ENCODE results near the gene ZBTB20.

Gene ZBTB20

GRCh38 chr3:114660124-114660523 is 487.0 kb downstream of the ZBTB20 start:
- no peak for FAIRE-seq

- FAIRE-seq = no peak
These were observed 487.7 kb downstream of the ZBTB20 start for GRCh38 chr3:114659109-114660061.

DNA sequence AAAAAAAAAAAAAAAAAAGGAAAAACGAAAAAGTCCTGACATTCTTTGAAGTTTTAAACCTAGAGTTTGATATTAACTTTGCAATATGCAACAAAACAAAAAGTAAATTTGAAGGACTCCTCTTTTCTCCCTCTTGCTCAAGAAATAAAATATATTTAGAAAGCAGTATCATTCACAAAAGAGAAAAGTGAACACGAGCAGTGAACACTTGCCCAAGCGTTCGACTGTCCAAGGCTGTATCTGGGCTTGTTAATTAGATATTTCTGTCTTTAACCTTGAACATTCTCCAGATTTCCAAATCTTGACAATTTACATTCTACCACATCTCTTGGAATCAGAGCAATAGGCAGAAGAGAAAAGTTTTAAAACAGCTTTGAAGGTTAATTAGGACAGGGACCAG is 495.5 kb downstream of the ZBTB20 start:
- no peak for FAIRE-seq

DNA sequence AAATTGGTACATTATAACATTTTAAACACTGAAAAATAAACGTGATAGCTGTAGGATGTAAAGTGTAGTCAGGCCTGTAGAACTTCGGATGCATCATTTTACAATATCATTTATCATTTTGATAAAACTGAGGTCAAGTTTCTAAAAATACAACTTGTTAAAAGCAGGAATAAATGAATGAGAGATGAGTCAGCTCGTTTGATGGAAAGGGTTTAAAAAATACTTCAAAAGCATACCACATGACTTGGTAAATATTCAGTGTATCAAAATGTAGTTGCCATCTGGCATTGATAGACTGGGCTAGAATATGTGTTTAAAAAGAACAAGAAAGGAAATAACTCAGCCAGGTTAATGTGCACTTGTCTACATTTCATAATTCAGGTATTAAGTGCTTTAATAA is 496.3 kb downstream of the ZBTB20 start:
- FAIRE-seq = no peak

DNA sequence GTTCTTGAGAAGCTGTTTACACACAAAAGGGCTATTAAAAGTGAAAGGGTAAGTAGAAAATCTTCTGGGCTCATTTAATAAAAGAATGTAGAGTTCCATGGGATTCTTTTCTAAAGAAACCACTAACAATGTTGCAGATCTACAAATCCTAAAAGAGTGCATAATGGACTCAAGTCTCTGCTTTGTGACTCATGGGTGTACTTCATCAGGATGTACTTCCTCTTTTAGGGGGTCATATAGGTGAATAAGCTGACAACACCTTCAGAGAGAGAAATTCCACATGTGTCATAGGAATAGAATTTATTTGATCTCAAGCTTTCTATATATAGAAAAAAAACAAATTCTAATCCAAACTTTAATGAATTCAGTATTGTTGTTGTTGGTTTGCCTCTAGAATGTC is 497.8 kb downstream of the ZBTB20 start:
- no peak for FAIRE-seq

GRCh38 chr3:114646526-114646925 is 500.6 kb downstream of the ZBTB20 start:
- no peak for FAIRE-seq

GRCh38 chr3:114645392-114645791 is 501.7 kb downstream of the ZBTB20 start:
- no peak for FAIRE-seq

- FAIRE-seq = no peak
These were observed 502.7 kb downstream of the ZBTB20 start for GRCh38 chr3:114644367-114644766.

- no peak for FAIRE-seq
These were observed 503.9 kb downstream of the ZBTB20 start for GRCh38 chr3:114642951-114643741.

- no peak for FAIRE-seq
These were observed 507.0 kb downstream of the ZBTB20 start for GRCh38 chr3:114640126-114640525.

- no peak for FAIRE-seq
These were observed 507.9 kb downstream of the ZBTB20 start for GRCh38 chr3:114639171-114639570.

GRCh38 chr3:114635878-114636277 is 511.2 kb downstream of the ZBTB20 start:
- FAIRE-seq = no peak

DNA sequence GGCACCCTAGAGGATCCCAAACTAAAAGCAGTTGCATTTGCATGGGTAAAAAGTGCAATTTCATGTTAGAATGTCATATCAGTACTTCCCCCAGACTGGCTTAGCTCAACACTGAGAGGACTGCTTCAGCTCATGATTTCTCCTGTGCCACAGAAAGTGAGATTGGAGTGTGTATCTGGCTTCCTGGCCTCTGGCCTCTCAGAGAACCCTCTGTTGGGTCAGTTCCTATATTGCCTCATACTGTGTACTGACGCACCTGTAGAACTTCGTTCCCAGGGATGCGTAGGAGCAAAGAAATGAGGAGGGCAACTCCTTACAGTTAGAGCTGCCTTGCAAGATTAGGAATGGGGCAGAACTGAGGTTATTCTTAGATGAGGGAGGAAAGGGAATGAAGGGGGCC is 512.5 kb downstream of the ZBTB20 start:
- FAIRE-seq = no peak

GRCh38 chr3:114632757-114633424 is 514.2 kb downstream of the ZBTB20 start:
- FAIRE-seq = no peak

GRCh38 chr3:114627770-114628169 is 519.3 kb downstream of the ZBTB20 start:
- no peak for FAIRE-seq

- no peak for FAIRE-seq
These were observed 520.3 kb downstream of the ZBTB20 start for GRCh38 chr3:114626751-114627150.

DNA sequence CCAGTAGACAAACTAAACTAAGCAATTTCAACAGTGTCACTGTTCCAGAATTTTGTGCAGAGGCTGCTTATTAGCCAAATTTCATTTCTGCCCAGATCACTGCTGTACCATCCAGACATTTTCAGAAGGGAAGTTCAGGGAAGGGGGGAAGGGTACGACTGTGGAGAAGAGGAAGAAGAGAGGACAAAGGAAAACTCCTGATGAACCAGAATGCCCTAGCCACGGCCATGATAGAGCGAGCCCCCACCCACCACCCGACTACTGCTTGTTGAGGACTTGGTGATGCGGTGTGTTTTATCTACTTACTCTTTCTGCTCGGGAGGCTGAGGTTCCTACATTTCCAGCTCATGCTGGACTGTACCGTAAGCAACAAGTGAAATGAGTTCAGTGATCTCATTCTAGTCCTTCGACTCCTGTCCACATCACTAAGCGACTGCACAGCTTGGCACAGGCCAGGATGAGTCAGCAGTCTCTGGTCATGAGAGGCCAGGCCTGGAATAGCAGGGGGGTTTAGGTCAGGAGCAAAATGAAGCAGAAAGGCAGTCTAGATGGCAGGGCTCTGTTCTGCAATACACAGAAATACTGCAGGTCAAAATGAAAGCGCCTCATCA is 522.4 kb downstream of the ZBTB20 start:
- no peak for FAIRE-seq

GRCh38 chr3:114624047-114624445 is 523.0 kb downstream of the ZBTB20 start:
- no peak for FAIRE-seq

- no peak for FAIRE-seq
These were observed 523.6 kb downstream of the ZBTB20 start for GRCh38 chr3:114623420-114624046.

GRCh38 chr3:114622001-114622400 is 525.1 kb downstream of the ZBTB20 start:
- no peak for FAIRE-seq

- no peak for FAIRE-seq
These were observed 527.3 kb downstream of the ZBTB20 start for GRCh38 chr3:114619771-114620170.

GRCh38 chr3:114615523-114616085 is 531.5 kb downstream of the ZBTB20 start:
- no peak for FAIRE-seq
